Iris pigment epithelial cell (primary cell): ENCODE data around the gene DIO1.

Experiments used
- DNase-seq: peaks from one replicate; pipeline ENCODE4 v3.0.0-alpha.2; 2011; ENCODE audit warnings: low read depth

Gene DIO1

GRCh38 chr1:53942127-53942957 is 48.4 kb downstream of the DIO1 start:
- DNase-seq, result no peak

- no peak for DNase-seq
These were observed 49.1 kb downstream of the DIO1 start for GRCh38 chr1:53943090-53943489.

GRCh38 chr1:53943490-53944043 is 49.6 kb downstream of the DIO1 start:
- DNase-seq, result no peak

GRCh38 chr1:53944469-53945182 is 50.6 kb downstream of the DIO1 start:
- DNase-seq, result no peak

- DNase-seq, result no peak
These were observed 51.1 kb downstream of the DIO1 start for GRCh38 chr1:53945183-53945432.

GRCh38 chr1:53945433-53946251 is 51.7 kb downstream of the DIO1 start, which contains the start of gene IFT25:
Gene IFT25 (minus strand): TSS chr1:53945699. CDS start chr1:53940082, 5,617 bp downstream.
- peak; percentile 97 for DNase-seq

- DNase-seq, result no peak
These were observed 52.5 kb downstream of the DIO1 start, which contains the start of gene LRRC42 for GRCh38 chr1:53946252-53947171. Gene LRRC42 (plus strand): TSS chr1:53946350. CDS start chr1:53952000, 5,650 bp downstream.

GRCh38 chr1:53947172-53947907 is 53.4 kb downstream of the DIO1 start:
- DNase-seq, result no peak

- DNase-seq, result no peak
These were observed 54.3 kb downstream of the DIO1 start for GRCh38 chr1:53948291-53948690.

- peak; percentile 48 for DNase-seq
These were observed 55.3 kb downstream of the DIO1 start for GRCh38 chr1:53949023-53949990.

- no peak for DNase-seq
These were observed 57.7 kb downstream of the DIO1 start for GRCh38 chr1:53951697-53952096.

- DNase-seq, result no peak
These were observed 60.1 kb downstream of the DIO1 start for GRCh38 chr1:53954128-53954527.

- DNase-seq, result peak; percentile 68
These were observed 62.6 kb downstream of the DIO1 start for GRCh38 chr1:53956308-53957168.

- DNase-seq, result peak; percentile 84
These were observed 63.3 kb downstream of the DIO1 start for GRCh38 chr1:53957194-53957818.

GRCh38 chr1:53959664-53960250 is 65.8 kb downstream of the DIO1 start:
- no peak for DNase-seq
